CD4-positive, alpha-beta T cell (primary cell): ENCODE results near the gene POPDC3. TPM values are rescaled to one million over a fixed set of nuclear protein-coding genes. Genes with fewer than 3 reads are reported as not detected.

Experiments used
- ATAC-seq: fragments of 200-7000 bp; cut with Tn5 transposase; one replicate; pipeline ENCODE4 v1.10.0; 2022; ENCODE audit warnings: mild to moderate bottlenecking; ENCODE audit not compliant: poor library complexity
- CTCF ChIA-PET: fragments of 350-600 bp; sonication (Branson Sonifier 250); formaldehyde crosslinking; loops from one replicate; lab custom pipeline; 2021; ENCODE audit warnings: antibody characterized with exemption, inconsistent platforms; lab: Charles Lee
- POLR2A ChIA-PET: fragments of 350-600 bp; sonication (Branson Sonifier 250); formaldehyde crosslinking; loops from one replicate; lab custom pipeline; 2021; ENCODE audit warnings: antibody characterized with exemption, inconsistent platforms; lab: Charles Lee
- DNase-seq, 14 experiments: peaks; one replicate each; pipeline ENCODE4 v3.0.0-alpha.2; 2013 to 2020; ENCODE audit warnings: mixed read lengths in 2 of 14
- H3K27ac ChIP-seq, 2 donors: one replicate each; pipeline versions ENCODE4 v1.5.1 to v1.7.0; 2013; ENCODE audit warnings: low read length in 2 of 2, low read depth in 1 of 2, mild to moderate bottlenecking in 1 of 2
- H3K27me3 ChIP-seq, 2 experiments: 1 replicate in 1 of 2; 2 replicates in 1 of 2; pipeline versions ENCODE4 v1.6.1 to v1.7.0; 2013; ENCODE audit warnings: low read length in 2 of 2, control low read depth in 1 of 2, mild to moderate bottlenecking in 1 of 2, moderate library complexity in 1 of 2; ENCODE audit not compliant: insufficient read depth in 2 of 2, control insufficient read depth in 1 of 2
- H3K36me3 ChIP-seq: one replicate; pipeline ENCODE4 v1.6.1; 2013; ENCODE audit warnings: low read length, control low read depth; ENCODE audit not compliant: insufficient read depth
- H3K4me1 ChIP-seq: one replicate; pipeline ENCODE4 v1.6.1; 2013; ENCODE audit warnings: low read length, control low read depth; ENCODE audit not compliant: insufficient read depth
- H3K4me3 ChIP-seq: one replicate; pipeline ENCODE4 v1.5.1; 2013; ENCODE audit warnings: mild to moderate bottlenecking, low read length, moderate library complexity
- H3K9me3 ChIP-seq, 2 experiments: 1 replicate in 1 of 2; 2 replicates in 1 of 2; pipeline versions ENCODE4 v1.6.1 to v1.7.0; 2013; ENCODE audit warnings: low read length in 2 of 2, mild to moderate bottlenecking in 2 of 2, control low read depth in 1 of 2, moderate library complexity in 1 of 2; ENCODE audit not compliant: control insufficient read depth in 1 of 2, insufficient read depth in 1 of 2
- H3K27ac Mint-ChIP-seq: one replicate; pipeline ENCODE4 v1.8.0; 2020; ENCODE audit warnings: mixed read lengths
- H3K27me3 Mint-ChIP-seq: one replicate; pipeline ENCODE4 v1.8.0; 2021; ENCODE audit warnings: mixed read lengths
- H3K36me3 Mint-ChIP-seq: one replicate; pipeline ENCODE4 v1.8.0; 2021; ENCODE audit warnings: low read depth, mixed read lengths
- H3K4me1 Mint-ChIP-seq: one replicate; pipeline ENCODE4 v1.8.0; 2021; ENCODE audit warnings: low read depth, mixed read lengths
- H3K4me3 Mint-ChIP-seq: one replicate; pipeline ENCODE4 v1.8.0; 2020; ENCODE audit warnings: mild to moderate bottlenecking, mixed read lengths
- H3K9me3 Mint-ChIP-seq: one replicate; pipeline ENCODE4 v1.8.0; 2020; ENCODE audit warnings: mixed read lengths
- intact Hi-C, 2 experiments: fragments of 100-400 bp; cut with DNase I in 1 of 2; cut with micrococcal nuclease in 1 of 2; formaldehyde crosslinking; loops; one replicate each; pipeline versions ENCODE4 v1.15.1 to v1.9.0; 2023 to 2025; cut with DNase I, micrococcal nuclease
- total RNA-seq, 174 experiments: library from RNA in 2 of 174; stranded (reverse) in 2 of 174; gene quantifications; one replicate each; pipeline ENCODE4 v1.2.3 and lab custom pipeline; 2021 to 2026
- TF ChIP-seq, protein P1 (sequence below): fragments of 200-600 bp; IDR thresholded peaks from one replicate; pipeline ENCODE4 v1.8.0; 2022; ENCODE audit warnings: antibody characterized with exemption, mild to moderate bottlenecking

The POPDC3 gene
- total RNA-seq, 2 experiments from 2014 or later, result not detected

DNA sequence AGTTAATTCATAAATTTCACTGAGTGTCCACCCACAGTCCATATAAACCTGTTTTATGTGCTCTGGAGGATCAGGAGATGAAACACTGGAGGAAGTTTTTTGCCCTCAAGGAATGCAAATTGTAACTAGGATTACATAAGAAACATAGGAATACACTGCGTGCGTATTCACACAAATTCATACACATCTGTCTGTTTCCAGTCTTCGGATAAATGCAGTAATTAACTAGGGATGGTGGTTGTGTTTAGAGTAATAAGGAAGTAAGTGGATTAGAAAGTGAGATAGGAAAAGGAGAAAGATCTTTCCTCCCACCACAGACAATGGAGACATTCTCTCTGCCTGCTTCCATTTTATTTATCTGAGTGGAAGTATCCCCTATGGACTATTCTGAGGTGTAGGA, 35.7 kb upstream of the POPDC3 start:
- DNase-seq, result no peak
- no peaks in the 10 kb centered on the region for H3K36me3 ChIP-seq
- ATAC-seq, result no peak
- H3K27ac Mint-ChIP-seq, result no peak overlapping the region
- ChIA-PET CTCF (no interaction called here), POLR2A (no interaction called here)
- no peak overlapping the region for H3K4me3 Mint-ChIP-seq
- no peaks in the 10 kb centered on the region for H3K36me3 Mint-ChIP-seq
- no peaks in the 10 kb centered on the region for H3K4me1 ChIP-seq
- no peaks in the 10 kb centered on the region for H3K9me3 Mint-ChIP-seq
- intact Hi-C loops, result no loop called here
- H3K4me1 Mint-ChIP-seq, result no peaks in the 10 kb centered on the region
- peaks cover 0 to 5% of the 10 kb centered on the region in 2 experiments for H3K27me3 ChIP-seq
- H3K9me3 ChIP-seq, result no peaks in the 10 kb centered on the region
- H3K27ac ChIP-seq, result no peak overlapping the region
- TF ChIP-seq, protein P1, sequence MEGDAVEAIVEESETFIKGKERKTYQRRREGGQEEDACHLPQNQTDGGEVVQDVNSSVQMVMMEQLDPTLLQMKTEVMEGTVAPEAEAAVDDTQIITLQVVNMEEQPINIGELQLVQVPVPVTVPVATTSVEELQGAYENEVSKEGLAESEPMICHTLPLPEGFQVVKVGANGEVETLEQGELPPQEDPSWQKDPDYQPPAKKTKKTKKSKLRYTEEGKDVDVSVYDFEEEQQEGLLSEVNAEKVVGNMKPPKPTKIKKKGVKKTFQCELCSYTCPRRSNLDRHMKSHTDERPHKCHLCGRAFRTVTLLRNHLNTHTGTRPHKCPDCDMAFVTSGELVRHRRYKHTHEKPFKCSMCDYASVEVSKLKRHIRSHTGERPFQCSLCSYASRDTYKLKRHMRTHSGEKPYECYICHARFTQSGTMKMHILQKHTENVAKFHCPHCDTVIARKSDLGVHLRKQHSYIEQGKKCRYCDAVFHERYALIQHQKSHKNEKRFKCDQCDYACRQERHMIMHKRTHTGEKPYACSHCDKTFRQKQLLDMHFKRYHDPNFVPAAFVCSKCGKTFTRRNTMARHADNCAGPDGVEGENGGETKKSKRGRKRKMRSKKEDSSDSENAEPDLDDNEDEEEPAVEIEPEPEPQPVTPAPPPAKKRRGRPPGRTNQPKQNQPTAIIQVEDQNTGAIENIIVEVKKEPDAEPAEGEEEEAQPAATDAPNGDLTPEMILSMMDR, result no peak
- H3K27me3 Mint-ChIP-seq, result peaks cover 18% of the 10 kb centered on the region
- no peak overlapping the region for H3K4me3 ChIP-seq

DNA sequence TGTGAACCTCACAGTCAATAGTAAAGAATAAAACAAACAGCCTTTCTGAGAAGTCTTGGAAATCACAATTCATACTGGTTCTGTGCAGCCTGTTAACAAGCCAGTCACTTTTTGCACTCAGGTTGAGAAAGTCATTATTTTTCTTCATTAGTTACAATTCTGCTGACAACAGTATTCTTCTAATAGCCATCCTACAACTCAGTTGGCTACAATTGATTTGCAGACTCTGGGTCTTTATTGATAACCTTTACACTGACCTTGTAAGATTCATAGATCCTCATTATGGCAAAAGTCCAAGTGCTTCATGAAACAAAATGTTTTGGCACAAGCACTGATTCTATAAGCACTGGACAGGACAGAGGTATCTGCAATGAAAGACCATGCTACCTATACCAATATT, 34.9 kb upstream of the POPDC3 start:
- TF ChIP-seq, protein P1, result no peak
- Histone ChIP-seq H3K36me3 (no peaks in the 10 kb centered on the region), H3K4me3 (no peak overlapping the region), H3K27me3 (peaks cover 0 to 5% of the 10 kb centered on the region in 2 experiments), H3K27ac (no peak overlapping the region), H3K4me1 (no peaks in the 10 kb centered on the region), H3K9me3 (no peaks in the 10 kb centered on the region)
- no peaks in the 10 kb centered on the region for H3K4me1 Mint-ChIP-seq
- intact Hi-C loops, result no loop called here
- no peak for ATAC-seq
- no peak overlapping the region for H3K4me3 Mint-ChIP-seq
- peaks cover 18% of the 10 kb centered on the region for H3K27me3 Mint-ChIP-seq
- no peaks in the 10 kb centered on the region for H3K36me3 Mint-ChIP-seq
- DNase-seq, result no peak
- no peak overlapping the region for H3K27ac Mint-ChIP-seq
- CTCF ChIA-PET, result no interaction called here
- POLR2A ChIA-PET, result no interaction called here
- no peaks in the 10 kb centered on the region for H3K9me3 Mint-ChIP-seq

DNA sequence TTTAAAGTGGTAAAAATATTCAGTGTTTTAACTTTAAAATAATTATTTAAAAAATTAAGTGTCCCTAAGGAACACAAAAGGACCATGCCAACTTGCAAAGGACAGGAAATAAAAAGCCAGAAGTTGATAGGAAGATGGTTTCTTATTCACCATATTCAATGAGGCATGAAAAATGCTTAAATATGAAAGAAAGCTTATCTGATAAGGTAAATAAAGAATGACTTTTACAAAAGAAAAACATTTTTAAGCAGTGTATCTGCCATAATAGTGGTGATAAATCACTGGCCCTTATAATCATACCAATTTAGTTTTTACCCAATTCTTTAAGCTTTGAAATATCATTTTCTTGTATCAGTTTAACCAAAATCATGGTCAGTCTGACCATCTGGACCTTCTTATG, 33.5 kb upstream of the POPDC3 start:
- ATAC-seq (no peak), DNase-seq (no peak)
- no peaks in the 10 kb centered on the region for H3K4me1 Mint-ChIP-seq
- CTCF ChIA-PET, result no interaction called here
- H3K36me3 Mint-ChIP-seq, result no peaks in the 10 kb centered on the region
- no peak overlapping the region for H3K27ac Mint-ChIP-seq
- H3K27ac ChIP-seq, result no peak overlapping the region
- no peak overlapping the region for H3K4me3 Mint-ChIP-seq
- no peaks in the 10 kb centered on the region for H3K9me3 Mint-ChIP-seq
- peaks cover 18% of the 10 kb centered on the region for H3K27me3 Mint-ChIP-seq
- peaks cover 0 to 5% of the 10 kb centered on the region in 2 experiments for H3K27me3 ChIP-seq
- TF ChIP-seq, protein P1, result no peak
- intact Hi-C loops, result no loop called here
- H3K4me1 ChIP-seq, result no peaks in the 10 kb centered on the region
- H3K4me3 ChIP-seq, result no peak overlapping the region
- no peaks in the 10 kb centered on the region for H3K36me3 ChIP-seq
- POLR2A ChIA-PET, result no interaction called here
- no peaks in the 10 kb centered on the region for H3K9me3 ChIP-seq
